ENCODE results near the gene SEMA3A.
A peak's percentile ranks its signal among the peaks of the same experiment; 100 is the strongest.
"Not testable (repeated sequence)": the region's sequence is repeated elsewhere in the genome, so short reads cannot be mapped to it uniquely, and the experiment has no call there.

Gene SEMA3A

GRCh38 chr7:84060000-84060399 lies 134.6 kb downstream of the SEMA3A start:
- no peak for DNase-seq (ENCODE audit: low spot score)

- no peak for DNase-seq (ENCODE audit: low spot score)
Observed at GRCh38 chr7:84058311-84059076, 136.1 kb downstream of the SEMA3A start.

GRCh38 chr7:84057576-84057975 lies 137.0 kb downstream of the SEMA3A start:
- no peak for DNase-seq (ENCODE audit: low spot score)

GRCh38 chr7:84055904-84056605 lies 138.5 kb downstream of the SEMA3A start:
- DNase-seq (ENCODE audit: low spot score) = no peak

DNA sequence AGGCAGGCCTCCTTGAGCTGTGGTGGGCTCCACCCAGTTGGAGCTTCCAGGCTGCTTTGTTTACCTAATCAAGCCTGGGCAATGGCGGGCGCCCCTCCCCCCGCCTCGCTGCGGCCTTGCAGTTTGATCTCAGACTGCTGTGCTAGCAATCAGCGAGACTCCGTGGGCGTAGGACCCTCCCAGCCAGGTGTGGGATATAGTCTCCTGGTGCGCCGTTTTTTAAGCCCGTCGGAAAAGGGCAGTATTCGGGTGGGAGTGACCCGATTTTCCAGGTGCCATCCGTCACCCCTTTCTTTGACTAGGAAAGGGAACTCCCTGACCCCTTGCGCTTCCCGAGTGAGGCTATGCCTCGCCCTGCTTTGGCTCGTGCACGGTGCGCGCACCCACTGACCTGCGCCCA lies 139.4 kb downstream of the SEMA3A start:
- not testable (repeated sequence) for DNase-seq (ENCODE audit: low spot score)

GRCh38 chr7:84049071-84049836 lies 145.3 kb downstream of the SEMA3A start:
- peak; percentile 32 for DNase-seq (ENCODE audit: low spot score)

DNA sequence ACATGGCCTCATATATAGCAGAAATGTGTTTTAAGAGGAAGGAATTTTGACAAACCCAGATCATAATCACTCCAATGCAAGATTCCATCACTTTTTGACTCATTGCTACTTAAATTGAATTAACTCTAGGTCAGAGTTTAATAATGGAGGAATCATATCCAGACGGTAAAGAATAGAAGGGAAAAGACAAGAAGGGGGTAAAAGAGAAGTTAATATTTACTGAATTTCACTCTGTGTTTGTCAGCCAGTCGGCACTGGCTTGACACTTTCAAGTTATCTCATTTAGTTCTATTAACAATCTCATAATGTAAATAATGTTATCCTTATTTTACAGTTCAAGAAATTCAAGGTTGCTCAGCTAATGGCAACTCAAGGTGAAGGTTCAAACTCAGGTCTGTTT lies 147.5 kb downstream of the SEMA3A start:
- DNase-seq (ENCODE audit: low spot score) = no peak

GRCh38 chr7:84044834-84045233 lies 149.8 kb downstream of the SEMA3A start:
- no peak for DNase-seq (ENCODE audit: low spot score)

- DNase-seq (ENCODE audit: low spot score) = peak; percentile 72
Observed at GRCh38 chr7:84043661-84044191, 150.9 kb downstream of the SEMA3A start.

DNA sequence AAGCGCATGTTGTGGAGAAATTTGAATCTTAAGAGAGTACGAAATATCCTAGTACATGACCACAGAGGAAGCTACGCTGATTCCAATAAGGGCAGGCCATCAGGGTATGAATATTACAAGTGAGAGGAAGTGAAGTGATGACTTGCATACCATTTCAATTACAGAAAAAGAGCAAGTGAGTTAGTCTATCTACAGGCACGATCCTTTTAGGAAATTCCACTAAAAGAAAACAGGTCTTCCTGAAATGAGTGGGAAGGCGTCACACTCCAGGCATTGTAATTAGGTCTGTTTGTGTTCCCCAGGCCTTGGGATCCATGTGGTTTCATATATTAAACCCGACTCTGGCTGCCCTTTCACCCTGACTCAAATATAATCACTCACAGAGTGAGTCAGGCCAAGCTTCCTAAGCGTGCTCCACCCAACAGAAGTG lies 152.5 kb downstream of the SEMA3A start:
- DNase-seq (ENCODE audit: low spot score) = no peak

DNA sequence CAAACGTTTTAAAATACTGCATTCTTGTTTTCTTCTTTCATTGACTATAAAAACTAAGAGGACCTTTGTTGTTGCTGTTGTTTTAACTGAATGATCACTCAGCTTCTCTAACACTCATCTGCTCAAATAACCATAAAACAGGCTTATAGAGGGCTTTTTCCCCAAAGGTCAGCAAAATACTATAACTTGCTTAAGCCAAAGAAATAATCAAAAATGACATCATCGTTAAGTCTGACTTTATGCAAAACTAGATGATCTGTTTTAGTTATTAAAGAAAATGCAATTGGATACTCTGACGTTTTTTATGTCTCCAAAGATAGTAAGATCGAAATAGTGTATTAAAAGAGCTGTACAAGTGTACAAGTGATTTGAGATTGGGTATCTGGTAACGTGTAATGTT lies 152.9 kb downstream of the SEMA3A start:
- DNase-seq (ENCODE audit: low spot score) = no peak

DNA sequence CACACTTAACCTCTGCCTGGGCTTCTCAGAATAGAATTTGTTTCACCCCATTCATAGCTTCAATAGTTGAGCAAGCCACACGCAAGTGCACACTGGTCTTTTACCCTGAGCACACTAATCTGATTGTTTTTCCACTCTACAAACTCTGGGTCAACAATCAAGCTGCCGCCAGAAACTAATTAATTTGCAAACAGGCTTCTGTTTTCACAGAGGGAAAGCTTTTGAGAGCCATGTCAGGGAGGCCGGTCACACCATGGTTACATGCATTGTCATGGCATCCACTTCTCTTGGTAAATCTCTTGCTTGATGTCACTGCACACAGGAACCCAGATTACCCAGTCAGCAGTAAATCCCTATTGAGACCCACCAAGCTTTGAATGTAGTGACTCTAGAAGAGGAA lies 154.2 kb downstream of the SEMA3A start:
- no peak for DNase-seq (ENCODE audit: low spot score)

GRCh38 chr7:84039432-84039831 lies 155.2 kb downstream of the SEMA3A start:
- DNase-seq (ENCODE audit: low spot score) = no peak

DNA sequence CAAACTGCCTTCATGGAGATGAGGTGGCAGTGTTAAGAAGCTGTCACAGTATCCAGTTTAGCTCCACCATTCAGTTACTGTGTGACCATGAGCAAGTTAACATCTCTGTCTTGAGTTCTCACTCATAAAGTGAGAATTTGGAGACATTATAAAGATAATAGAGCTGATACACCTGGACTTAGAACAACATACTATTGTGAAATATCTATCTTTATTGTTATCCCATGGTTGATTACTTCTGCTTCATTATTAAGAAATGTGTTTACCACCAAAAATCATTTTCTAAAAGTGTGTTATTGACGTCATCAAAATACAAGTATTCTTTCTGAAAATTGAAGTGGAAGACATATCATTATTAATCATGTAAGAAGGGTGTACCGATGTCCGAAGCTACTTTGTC lies 166.9 kb downstream of the SEMA3A start:
- DNase-seq (ENCODE audit: low spot score) = no peak

DNA sequence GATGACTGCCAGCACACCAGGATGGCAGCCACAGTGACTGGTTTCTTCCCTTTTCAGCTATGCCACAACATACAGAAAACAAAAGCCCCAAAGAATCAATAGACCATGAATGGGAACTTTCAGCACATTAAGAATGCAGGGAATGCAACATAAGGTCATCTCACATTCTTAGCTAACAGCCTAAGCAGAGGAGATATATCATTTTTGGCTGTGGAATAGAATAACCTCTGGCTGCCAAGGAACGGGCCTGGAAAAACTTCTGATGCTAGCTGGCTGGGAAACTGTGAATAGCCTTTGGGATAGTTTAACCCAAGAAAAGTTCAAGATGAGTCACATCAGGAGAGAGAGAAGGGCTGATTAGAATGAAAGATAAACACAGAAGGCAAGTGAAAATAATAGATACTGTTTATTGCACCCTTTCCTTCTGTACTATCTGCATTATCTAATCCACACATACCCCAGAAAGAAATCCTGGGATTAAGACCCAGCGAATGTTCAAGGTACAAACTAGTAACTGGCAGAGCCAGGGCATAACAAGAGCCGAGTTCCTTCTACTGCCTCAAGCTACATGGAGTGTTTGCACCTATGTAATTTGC lies 169.2 kb downstream of the SEMA3A start:
- DNase-seq (ENCODE audit: low spot score) = peak; percentile 82

GRCh38 chr7:84022684-84023308 lies 171.8 kb downstream of the SEMA3A start:
- no peak for DNase-seq (ENCODE audit: low spot score)

GRCh38 chr7:84022009-84022408 lies 172.6 kb downstream of the SEMA3A start:
- no peak for DNase-seq (ENCODE audit: low spot score)

DNA sequence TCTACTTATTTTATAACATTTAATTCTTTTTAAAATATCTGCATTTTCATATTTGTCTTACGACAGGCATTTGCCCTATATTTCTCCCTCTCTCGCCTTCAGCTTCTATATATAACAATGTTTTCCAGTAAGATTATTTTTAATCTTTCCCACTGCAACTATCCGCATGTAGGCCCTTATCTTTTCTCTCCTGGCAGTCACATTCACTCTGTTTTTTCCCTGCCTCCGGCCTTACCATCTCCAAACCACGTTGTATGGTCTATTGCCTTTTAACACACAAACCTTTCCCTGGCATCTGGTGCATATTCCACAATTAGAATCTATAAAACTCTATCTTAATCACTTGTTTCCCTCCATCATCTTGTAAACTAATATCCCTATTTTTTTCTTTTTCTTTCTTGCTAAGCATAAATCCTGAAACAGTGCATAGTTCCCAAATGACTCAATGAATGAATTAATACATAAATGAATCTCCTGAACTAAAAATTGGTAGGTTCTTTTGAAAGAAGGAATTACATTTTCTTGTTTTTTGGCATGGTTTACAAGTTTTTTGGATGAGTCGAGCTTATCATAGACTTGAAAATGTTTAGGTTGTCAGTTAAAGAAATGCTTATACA lies 173.2 kb downstream of the SEMA3A start:
- DNase-seq (ENCODE audit: low spot score) = no peak

DNA sequence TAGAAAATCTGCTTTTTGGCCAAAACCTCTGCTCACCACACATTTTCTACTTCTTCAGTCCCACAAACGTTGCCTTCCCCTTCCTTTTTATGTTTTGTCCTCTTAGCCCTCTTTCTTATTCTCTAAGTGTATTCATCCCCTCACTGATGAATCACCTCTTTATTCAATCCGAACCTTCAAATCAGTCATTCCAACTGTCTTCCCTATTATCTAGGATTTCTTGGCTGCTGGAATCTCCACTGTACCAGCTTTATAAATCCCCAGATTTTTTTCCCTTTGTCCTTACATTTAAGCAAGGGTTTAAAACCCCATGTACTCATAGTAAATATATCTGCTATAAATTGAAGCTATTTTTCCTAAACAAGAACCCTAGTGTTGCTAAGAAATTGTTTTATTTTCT lies 176.9 kb downstream of the SEMA3A start:
- DNase-seq (ENCODE audit: low spot score) = peak; percentile 58

DNA sequence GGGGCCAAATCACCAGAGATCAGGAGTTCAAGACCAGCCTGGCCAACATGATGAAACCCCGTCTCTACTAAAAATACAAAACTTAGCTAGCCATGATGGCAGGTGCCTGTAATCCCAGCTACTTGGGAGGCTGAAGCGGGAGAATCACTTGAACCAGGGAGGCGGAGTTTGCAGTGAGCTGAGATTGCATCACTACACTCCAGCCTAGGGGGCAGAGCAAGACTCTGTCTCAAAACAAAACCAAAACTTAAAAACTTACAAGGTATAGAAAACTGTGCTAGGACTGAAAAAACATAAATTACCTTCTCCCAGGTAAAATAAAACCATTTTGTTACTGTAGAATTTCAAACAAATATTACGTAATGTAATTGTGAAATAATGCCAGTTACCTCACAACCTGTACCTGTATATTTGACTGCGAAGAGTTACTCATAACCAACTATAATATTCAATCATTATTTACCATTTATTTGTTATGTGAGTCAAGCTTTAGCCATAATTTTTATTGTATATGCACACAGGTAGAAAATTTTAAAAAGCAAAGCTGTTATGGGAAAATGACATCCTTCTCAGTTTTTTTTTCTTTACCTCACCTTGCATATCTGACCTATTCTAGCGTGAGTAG lies 180.9 kb downstream of the SEMA3A start:
- no peak for DNase-seq (ENCODE audit: low spot score)

DNA sequence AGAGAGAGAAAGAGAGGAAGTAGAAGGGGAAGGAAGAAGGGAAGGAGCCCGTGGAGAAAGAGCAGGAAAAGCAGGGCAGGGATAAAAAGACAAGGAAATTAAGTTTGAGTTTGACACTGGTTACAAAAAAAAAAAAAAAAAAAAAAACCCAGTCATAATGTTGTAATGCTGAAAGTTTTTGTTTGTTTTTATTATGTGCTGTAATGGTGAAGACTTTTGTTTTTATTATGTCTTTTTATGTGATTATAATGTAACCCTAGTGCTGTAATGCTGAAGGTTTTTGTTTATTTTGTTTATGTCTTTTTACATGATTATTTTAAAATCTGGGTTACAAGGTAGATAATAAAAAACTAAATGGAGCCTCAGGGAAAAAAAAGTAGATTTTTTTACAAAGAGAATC lies 184.8 kb downstream of the SEMA3A start:
- DNase-seq (ENCODE audit: low spot score) = no peak
